OCI-LY1 (cell line): Measurements from ENCODE around the gene CFAP74.

ENCODE experiments used
- H2AFZ ChIP-seq: fragments of 200-600 bp; sonication (generic), shearing (Covaris generic); 2 replicates; pipeline ENCODE4 v1.6.0; 2014; ENCODE audit warnings: antibody characterized with exemption, mild to moderate bottlenecking, low read length
- H3F3A ChIP-seq: fragments of 200-600 bp; sonication (generic), shearing (Covaris generic); 2 replicates; pipeline ENCODE4 v1.6.0; 2014; ENCODE audit warnings: mild to moderate bottlenecking, antibody characterized with exemption, low read length, moderate library complexity; ENCODE audit not compliant: insufficient read depth
- H3K27ac ChIP-seq: fragments of 200-600 bp; sonication (generic); 2 replicates; pipeline ENCODE4 v1.5.1; 2014; ENCODE audit warnings: low read length, mixed run types, mild to moderate bottlenecking, low read depth; ENCODE audit not compliant: poor library complexity, severe bottlenecking
- H3K27me3 ChIP-seq: fragments of 200-600 bp; sonication (generic); 2 replicates; pipeline ENCODE4 v1.6.0; 2014; ENCODE audit warnings: antibody characterized with exemption, mild to moderate bottlenecking, low read length, moderate library complexity; ENCODE audit not compliant: insufficient read depth
- H3K36me3 ChIP-seq: fragments of 200-600 bp; sonication (generic); 2 replicates; pipeline ENCODE4 v1.6.1; 2014; ENCODE audit warnings: mild to moderate bottlenecking, antibody characterized with exemption, low read length, moderate library complexity, mixed read lengths; ENCODE audit not compliant: insufficient read depth
- H3K4me1 ChIP-seq: fragments of 200-600 bp; sonication (generic); 2 replicates; pipeline ENCODE4 v1.5.1; 2014; ENCODE audit warnings: mild to moderate bottlenecking, low read length, moderate library complexity; ENCODE audit not compliant: insufficient read depth, severe bottlenecking
- H3K4me2 ChIP-seq: fragments of 200-600 bp; sonication (generic), shearing (Covaris generic); 2 replicates; pipeline ENCODE4 v1.6.1; 2014; ENCODE audit warnings: low read length
- H3K4me3 ChIP-seq: fragments of 200-600 bp; sonication (generic); 2 replicates; pipeline ENCODE4 v1.5.1; 2014; ENCODE audit warnings: low read length, low read depth, mild to moderate bottlenecking, mixed read lengths; ENCODE audit not compliant: poor library complexity, severe bottlenecking
- H3K79me2 ChIP-seq: fragments of 200-600 bp; shearing (Covaris generic); 2 replicates; pipeline ENCODE4 v1.6.1; 2016; ENCODE audit warnings: mixed run types, low read length, mixed read lengths; ENCODE audit not compliant: insufficient read depth
- H3K9ac ChIP-seq: fragments of 200-600 bp; sonication (generic), shearing (Covaris generic); 2 replicates; pipeline ENCODE4 v1.6.1; 2014; ENCODE audit warnings: mild to moderate bottlenecking, low read length, mixed read lengths
- H3K9me2 ChIP-seq: fragments of 200-600 bp; sonication (generic), shearing (Covaris generic); 2 replicates; pipeline ENCODE4 v1.6.1; 2014; ENCODE audit warnings: low read depth, mild to moderate bottlenecking, low read length, mixed read lengths
- H3K9me3 ChIP-seq: fragments of 200-600 bp; shearing (Covaris generic); 2 replicates; pipeline ENCODE4 v1.6.1; 2014; ENCODE audit warnings: low read length, mixed read lengths
- H4K20me1 ChIP-seq: fragments of 200-600 bp; sonication (generic), shearing (Covaris generic); 2 replicates; pipeline ENCODE4 v1.6.0; 2016; ENCODE audit warnings: mild to moderate bottlenecking, low read length; ENCODE audit not compliant: insufficient read depth
- EZH2 ChIP-seq: fragments of 200-600 bp; sonication (generic), shearing (Covaris generic); IDR thresholded peaks from 2 replicates; pipeline ENCODE4 v1.8.0; 2017; ENCODE audit warnings: borderline replicate concordance, mixed run types, mild to moderate bottlenecking, antibody characterized with exemption, low read length, moderate library complexity, mixed read lengths
- TF ChIP-seq, protein P1 (sequence below): fragments of 200-600 bp; sonication (generic), shearing (Covaris generic); IDR thresholded peaks from 2 replicates; pipeline ENCODE4 v1.5.1; 2017; ENCODE audit warnings: mild to moderate bottlenecking, antibody characterized with exemption, low read length, moderate library complexity, mixed read lengths

Gene CFAP74

DNA sequence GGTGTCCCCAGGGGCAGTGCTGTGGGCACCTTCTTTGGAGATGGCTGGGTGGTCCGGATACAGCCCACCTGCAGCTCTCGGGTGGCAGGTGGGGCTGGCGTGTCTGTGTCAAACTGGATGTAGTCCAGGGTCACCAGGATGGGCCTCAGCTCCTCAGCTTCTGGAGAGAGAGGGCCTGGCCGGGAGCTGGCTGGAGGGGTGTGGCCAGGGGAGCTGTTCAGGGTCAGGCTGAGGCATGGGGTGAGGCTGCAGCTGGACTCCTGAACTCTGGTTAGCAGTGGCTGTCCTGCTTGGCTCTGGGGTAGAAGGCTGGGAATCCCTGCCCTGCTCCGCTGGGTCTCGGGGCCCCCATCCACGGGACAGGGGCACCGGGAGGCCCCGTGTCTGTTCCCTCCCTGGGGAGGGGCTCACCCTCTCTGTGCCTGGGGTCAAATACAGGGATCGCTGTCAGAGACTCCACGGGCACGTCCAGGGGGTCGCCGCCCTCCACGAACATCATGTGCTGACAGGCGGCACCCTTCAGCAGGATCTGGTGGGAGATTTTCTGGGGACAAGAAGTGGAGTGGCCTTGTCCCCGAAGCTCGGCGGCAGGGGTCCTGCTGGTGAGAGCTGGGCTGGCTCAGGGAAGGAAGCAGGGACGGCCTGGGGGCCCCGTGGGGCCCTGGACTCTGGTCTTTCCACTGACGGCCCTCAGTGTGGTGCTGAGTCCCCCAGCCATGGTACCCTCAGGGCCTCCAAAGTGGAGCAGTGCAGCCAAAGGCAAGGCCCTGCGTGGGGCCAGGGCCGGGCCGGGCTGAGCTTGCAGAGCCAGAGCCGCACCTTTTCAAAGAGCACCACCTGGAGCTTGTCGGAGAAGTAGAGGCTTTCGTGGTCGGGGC is 80.4 kb downstream of the CFAP74 start:
- H3K27me3 ChIP-seq, result 0 out of 2 replicates have a peak, but pooled peaks cover 4% of the 10 kb centered on the region
- H3K79me2 ChIP-seq, result no peaks in the 10 kb centered on the region
- H3K9ac ChIP-seq, result no peak overlapping the region
- no peak overlapping the region for H3K4me3 ChIP-seq
- no peaks in the 10 kb centered on the region for H3K9me3 ChIP-seq
- no peak overlapping the region for H3K4me2 ChIP-seq
- TF ChIP-seq EZH2, result no peak
- TF ChIP-seq, protein P1, sequence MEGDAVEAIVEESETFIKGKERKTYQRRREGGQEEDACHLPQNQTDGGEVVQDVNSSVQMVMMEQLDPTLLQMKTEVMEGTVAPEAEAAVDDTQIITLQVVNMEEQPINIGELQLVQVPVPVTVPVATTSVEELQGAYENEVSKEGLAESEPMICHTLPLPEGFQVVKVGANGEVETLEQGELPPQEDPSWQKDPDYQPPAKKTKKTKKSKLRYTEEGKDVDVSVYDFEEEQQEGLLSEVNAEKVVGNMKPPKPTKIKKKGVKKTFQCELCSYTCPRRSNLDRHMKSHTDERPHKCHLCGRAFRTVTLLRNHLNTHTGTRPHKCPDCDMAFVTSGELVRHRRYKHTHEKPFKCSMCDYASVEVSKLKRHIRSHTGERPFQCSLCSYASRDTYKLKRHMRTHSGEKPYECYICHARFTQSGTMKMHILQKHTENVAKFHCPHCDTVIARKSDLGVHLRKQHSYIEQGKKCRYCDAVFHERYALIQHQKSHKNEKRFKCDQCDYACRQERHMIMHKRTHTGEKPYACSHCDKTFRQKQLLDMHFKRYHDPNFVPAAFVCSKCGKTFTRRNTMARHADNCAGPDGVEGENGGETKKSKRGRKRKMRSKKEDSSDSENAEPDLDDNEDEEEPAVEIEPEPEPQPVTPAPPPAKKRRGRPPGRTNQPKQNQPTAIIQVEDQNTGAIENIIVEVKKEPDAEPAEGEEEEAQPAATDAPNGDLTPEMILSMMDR, result no peak
- H3K4me1 ChIP-seq, result peaks cover 9% of the 10 kb centered on the region
- H4K20me1 ChIP-seq, result no peaks in the 10 kb centered on the region
- no peaks in the 10 kb centered on the region for H3K36me3 ChIP-seq
- H2AFZ ChIP-seq, result no peak overlapping the region
- no peaks in the 10 kb centered on the region for H3K9me2 ChIP-seq
- no peaks in the 10 kb centered on the region for H3F3A ChIP-seq
- H3K27ac ChIP-seq, result no peak overlapping the region

DNA sequence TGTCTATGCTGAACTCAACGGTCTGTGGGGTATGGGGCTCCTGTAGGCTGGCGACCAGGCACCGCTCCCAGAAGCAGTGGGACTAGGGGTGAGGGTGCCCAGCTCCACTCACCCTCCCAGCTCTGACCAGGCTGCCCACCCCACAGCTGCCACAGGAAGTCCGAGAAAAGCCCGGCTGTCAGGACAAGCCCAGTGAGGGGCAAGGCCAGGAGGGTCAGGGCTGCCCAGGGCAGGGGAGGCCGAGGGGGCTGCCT is 81.0 kb downstream of the CFAP74 start:
- H3K9me3 ChIP-seq, result no peaks in the 10 kb centered on the region
- no peaks in the 10 kb centered on the region for H4K20me1 ChIP-seq
- no peak overlapping the region for H2AFZ ChIP-seq
- 0 out of 2 replicates have a peak, but pooled peaks cover 4% of the 10 kb centered on the region for H3K27me3 ChIP-seq
- H3K27ac ChIP-seq, result no peak overlapping the region
- no peaks in the 10 kb centered on the region for H3K9me2 ChIP-seq
- H3K9ac ChIP-seq, result no peak overlapping the region
- H3K4me2 ChIP-seq, result no peak overlapping the region
- TF ChIP-seq, protein P1, result no peak
- no peak for TF ChIP-seq EZH2
- no peaks in the 10 kb centered on the region for H3K79me2 ChIP-seq
- no peak overlapping the region for H3K4me3 ChIP-seq
- peaks cover 9% of the 10 kb centered on the region for H3K4me1 ChIP-seq
- H3F3A ChIP-seq, result no peaks in the 10 kb centered on the region
- H3K36me3 ChIP-seq, result no peaks in the 10 kb centered on the region

DNA sequence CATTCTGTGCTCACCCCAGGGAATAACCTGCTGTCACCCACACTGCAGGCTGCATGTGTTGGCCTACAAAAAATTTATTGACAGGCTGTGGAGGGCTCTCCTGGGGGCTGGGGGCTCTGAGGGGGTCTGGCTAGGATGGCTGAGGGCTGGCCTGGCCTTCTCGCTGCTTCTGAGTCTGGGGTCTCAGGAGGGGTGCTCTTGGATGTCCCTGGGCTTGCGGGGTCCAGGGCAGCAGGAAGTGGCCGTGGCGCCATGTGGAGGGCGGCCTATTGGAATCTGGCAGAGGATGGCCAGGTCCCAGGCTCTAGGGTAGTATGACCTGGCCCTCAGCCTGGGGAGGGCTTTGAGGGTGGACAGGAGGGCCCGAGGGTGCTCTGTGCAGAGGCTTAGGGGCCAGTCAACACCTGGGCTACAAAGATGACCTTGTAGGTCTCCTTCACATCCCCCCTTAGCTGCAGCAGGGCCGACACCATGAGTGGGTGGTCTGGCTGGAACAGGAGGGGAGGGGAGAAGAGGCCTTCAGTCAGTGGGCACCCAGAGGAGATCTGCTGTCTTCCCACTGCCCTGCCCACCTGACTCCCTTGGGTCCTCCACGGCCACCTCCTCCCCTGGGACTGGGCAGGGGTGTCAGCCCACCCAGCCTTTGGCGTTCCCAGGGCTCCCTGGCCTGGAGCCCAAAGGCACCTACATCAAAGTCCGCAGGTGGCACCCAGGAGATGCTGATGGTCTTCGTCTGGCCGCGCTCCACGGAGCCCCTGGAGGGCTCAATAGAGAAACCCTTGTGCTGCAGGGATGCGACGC is 81.5 kb downstream of the CFAP74 start:
- H3K4me3 ChIP-seq, result no peak overlapping the region
- peaks cover 9% of the 10 kb centered on the region for H3K4me1 ChIP-seq
- H3K27ac ChIP-seq, result no peak overlapping the region
- no peaks in the 10 kb centered on the region for H3K79me2 ChIP-seq
- no peak overlapping the region for H3K4me2 ChIP-seq
- H3F3A ChIP-seq, result no peaks in the 10 kb centered on the region
- H3K9ac ChIP-seq, result no peak overlapping the region
- H4K20me1 ChIP-seq, result no peaks in the 10 kb centered on the region
- no peaks in the 10 kb centered on the region for H3K36me3 ChIP-seq
- no peak overlapping the region for H2AFZ ChIP-seq
- TF ChIP-seq EZH2, result no peak
- TF ChIP-seq, protein P1, result no peak
- H3K27me3 ChIP-seq, result 0 out of 2 replicates have a peak, but pooled peaks cover 4% of the 10 kb centered on the region
- H3K9me2 ChIP-seq, result no peaks in the 10 kb centered on the region
- no peaks in the 10 kb centered on the region for H3K9me3 ChIP-seq
